GM23248 (cell line): ENCODE results near the gene HMX3. TPM values are rescaled to one million over a fixed set of nuclear protein-coding genes. Genes with fewer than 3 reads are reported as not detected.

Source experiments
- DNase-seq: peaks from one replicate; pipeline ENCODE4 v3.0.0-alpha.2; 2015
- H2AFZ ChIP-seq: fragments of 200-600 bp; sonication (generic); 2 replicates; pipeline ENCODE4 v1.6.1; 2016; ENCODE audit warnings: antibody characterized with exemption
- H3F3A ChIP-seq: fragments of 200-600 bp; sonication (generic); 2 replicates; pipeline ENCODE4 v1.6.1; 2016; ENCODE audit warnings: mild to moderate bottlenecking, antibody characterized with exemption, mixed run types; ENCODE audit not compliant: insufficient read depth
- H3K27ac ChIP-seq: fragments of 200-600 bp; sonication (generic); 2 replicates; pipeline ENCODE4 v1.5.1; 2016; ENCODE audit warnings: mild to moderate bottlenecking
- H3K27me3 ChIP-seq: fragments of 200-600 bp; sonication (generic); replicated peaks from 2 replicates; pipeline ENCODE4 v1.6.1; 2016; ENCODE audit warnings: mild to moderate bottlenecking; ENCODE audit not compliant: insufficient read depth
- H3K36me3 ChIP-seq: fragments of 200-600 bp; sonication (generic); 2 replicates; pipeline ENCODE4 v1.6.1; 2016; ENCODE audit warnings: low read depth, mild to moderate bottlenecking
- H3K4me1 ChIP-seq: fragments of 200-600 bp; sonication (generic); 2 replicates; pipeline ENCODE4 v1.6.1; 2016; ENCODE audit warnings: mild to moderate bottlenecking; ENCODE audit not compliant: insufficient read depth
- H3K4me2 ChIP-seq: fragments of 200-600 bp; sonication (generic); one replicate; pipeline ENCODE4 v1.6.1; 2016; ENCODE audit warnings: mild to moderate bottlenecking; ENCODE audit not compliant: unreplicated experiment
- H3K4me3 ChIP-seq: fragments of 200-600 bp; sonication (generic); 2 replicates; pipeline ENCODE4 v1.5.1; 2016; ENCODE audit warnings: mild to moderate bottlenecking
- H3K79me2 ChIP-seq: fragments of 200-600 bp; sonication (generic); 2 replicates; pipeline ENCODE4 v1.6.1; 2016; ENCODE audit warnings: mild to moderate bottlenecking; ENCODE audit not compliant: insufficient read depth
- H3K9ac ChIP-seq: fragments of 200-600 bp; sonication (generic); 2 replicates; pipeline ENCODE4 v1.6.1; 2016; ENCODE audit warnings: mild to moderate bottlenecking
- H3K9me2 ChIP-seq: fragments of 200-600 bp; sonication (generic); 2 replicates; pipeline ENCODE4 v1.6.1; 2016; ENCODE audit warnings: mixed run types, mild to moderate bottlenecking, moderate library complexity; ENCODE audit not compliant: insufficient read depth
- H3K9me3 ChIP-seq: fragments of 200-600 bp; sonication (generic); one replicate; pipeline ENCODE4 v1.6.1; 2017; ENCODE audit warnings: low read depth
- H4K20me1 ChIP-seq: fragments of 200-600 bp; sonication (generic); 2 replicates; pipeline ENCODE4 v1.6.0; 2016; ENCODE audit not compliant: insufficient read depth
- EZH2 ChIP-seq: fragments of 200-600 bp; sonication (generic); IDR thresholded peaks from 2 replicates; pipeline ENCODE4 v1.6.1; 2018; ENCODE audit warnings: antibody characterized with exemption, mild to moderate bottlenecking; ENCODE audit not compliant: insufficient read depth, poor library complexity, severe bottlenecking
- EZH2phosphoT487 ChIP-seq: fragments of 200-600 bp; sonication (generic); IDR thresholded peaks from 2 replicates; pipeline ENCODE4 v1.6.1; 2018; ENCODE audit warnings: antibody characterized with exemption, moderate library complexity, mild to moderate bottlenecking, low read depth; ENCODE audit not compliant: insufficient read depth
- WGBS, 2 experiments: methylation state at CpG; one replicate each; pipeline ENCODE4 v1.1.6; 2015 to 2017; ENCODE audit warnings: low lambda C conversion rate in 2 of 2, low coverage in 1 of 2; ENCODE audit errors: missing lambda C conversion rate in 2 of 2; 5-methylcytosine and 5-hydroxymethylcytosine counted together
- in situ Hi-C: fragments of 300-500 bp; cut with MboI; formaldehyde crosslinking; loops from 2 replicates; pipeline ENCODE4 v1.15.0; 2020
- polyA plus RNA-seq: library from polyadenylated mRNA; unstranded; fragments of >200 nt; fragmentation: Nextera tagmentation; extraction: Ambion mirVana; gene quantifications from 2 replicates; pipeline ENCODE4 v1.2.1, GENCODE V29; 2016
- total RNA-seq: library from RNA; depleted of rRNA; stranded (reverse); fragments of >200 nt; shearing (Covaris generic); gene quantifications from 2 replicates; pipeline ENCODE4 v1.2.3, GENCODE V29; 2014; rRNA removed

The HMX3 gene
- total and polyA plus RNA-seq, 2 experiments from 2014 or later, result not detected

- Histone ChIP-seq H3K4me3 (no peak overlapping the region), H3K4me2 (no peak overlapping the region), H2AFZ (no peak overlapping the region), H3K27ac (no peak overlapping the region), H3K9me2 (no peaks in the 10 kb centered on the region), H3K79me2 (no peaks in the 10 kb centered on the region), H3K4me1 (no peaks in the 10 kb centered on the region), H3K9ac (no peak overlapping the region), H3K27me3 (no peaks in the 10 kb centered on the region), H4K20me1 (no peaks in the 10 kb centered on the region), H3K9me3 (no peaks in the 10 kb centered on the region), H3F3A (no peaks in the 10 kb centered on the region), H3K36me3 (no peaks in the 10 kb centered on the region)
- 91% methylated on average over 7 of the region's 7 CpGs for WGBS, 2 experiments
- no peak for DNase-seq
- in situ Hi-C loops, result no loop called here
- TF ChIP-seq EZH2, result no peak
- no peak for TF ChIP-seq EZH2phosphoT487
Measured at GRCh38 chr10:123180101-123181090, 44.6 kb downstream of the HMX3 start.

GRCh38 chr10:123183724-123184123 lies 48.0 kb downstream of the HMX3 start:
- no peak overlapping the region for H3K4me3 ChIP-seq
- in situ Hi-C loops, result no loop called here
- H3K9ac ChIP-seq, result no peak overlapping the region
- H2AFZ ChIP-seq, result no peak overlapping the region
- no peaks in the 10 kb centered on the region for H3K4me1 ChIP-seq
- 0 out of 2 replicates have a peak, but pooled peaks cover 5% of the 10 kb centered on the region for H3K36me3 ChIP-seq
- DNase-seq, result no peak
- WGBS, 2 experiments, result 94 to 96% methylated on average over 2 of the region's 2 CpGs
- no peaks in the 10 kb centered on the region for H3K27me3 ChIP-seq
- no peak overlapping the region for H3K4me2 ChIP-seq
- no peak overlapping the region for H3K27ac ChIP-seq
- TF ChIP-seq EZH2 (no peak), EZH2phosphoT487 (no peak)
- H4K20me1 ChIP-seq, result no peaks in the 10 kb centered on the region
- no peaks in the 10 kb centered on the region for H3K9me2 ChIP-seq
- H3F3A ChIP-seq, result no peaks in the 10 kb centered on the region
- no peaks in the 10 kb centered on the region for H3K9me3 ChIP-seq
- no peaks in the 10 kb centered on the region for H3K79me2 ChIP-seq

GRCh38 chr10:123187781-123188180 lies 52.0 kb downstream of the HMX3 start:
- H3K9me2 ChIP-seq, result no peaks in the 10 kb centered on the region
- no peaks in the 10 kb centered on the region for H4K20me1 ChIP-seq
- no peak for DNase-seq
- WGBS, 2 experiments, result 98% methylated on average over 5 of the region's 5 CpGs
- no peak overlapping the region for H3K4me2 ChIP-seq
- in situ Hi-C loops, result no loop called here
- no peaks in the 10 kb centered on the region for H3F3A ChIP-seq
- no peaks in the 10 kb centered on the region for H3K27me3 ChIP-seq
- H3K27ac ChIP-seq, result no peak overlapping the region
- 0 out of 2 replicates have a peak, but pooled peaks cover 5% of the 10 kb centered on the region for H3K36me3 ChIP-seq
- no peak overlapping the region for H2AFZ ChIP-seq
- H3K4me1 ChIP-seq, result no peaks in the 10 kb centered on the region
- no peak overlapping the region for H3K9ac ChIP-seq
- no peak overlapping the region for H3K4me3 ChIP-seq
- no peaks in the 10 kb centered on the region for H3K79me2 ChIP-seq
- H3K9me3 ChIP-seq, result no peaks in the 10 kb centered on the region
- TF ChIP-seq EZH2phosphoT487 (no peak), EZH2 (no peak)

Other genes starting within 250 kb of the HMX3 start
- gene FAM24A, start 225.4 kb upstream of the HMX3 start, total RNA-seq, result not detected in 2 replicates
- gene FAM24A, start 225.4 kb upstream of the HMX3 start, polyA plus RNA-seq, result not detected in 2 replicates
- gene C10orf88, start 181.7 kb upstream of the HMX3 start, total RNA-seq, result 8.8 and 15.0 TPM in 2 replicates
- gene C10orf88, start 181.7 kb upstream of the HMX3 start, polyA plus RNA-seq, result 12.0 and 12.5 TPM in 2 replicates
- gene PSTK, start 155.6 kb upstream of the HMX3 start, total RNA-seq, result 1.4 and 4.9 TPM in 2 replicates
- 7.0 and 7.1 TPM in 2 replicates for gene PSTK, start 155.6 kb upstream of the HMX3 start, polyA plus RNA-seq
- gene IKZF5, start 127.2 kb upstream of the HMX3 start, total RNA-seq, result 2.7 and 4.2 TPM in 2 replicates
- 9.0 and 10.1 TPM in 2 replicates for gene IKZF5, start 127.2 kb upstream of the HMX3 start, polyA plus RNA-seq
- gene ACADSB, start 127.0 kb upstream of the HMX3 start, total RNA-seq, result 3.7 and 3.9 TPM in 2 replicates
- 8.2 and 10.5 TPM in 2 replicates for gene ACADSB, start 127.0 kb upstream of the HMX3 start, polyA plus RNA-seq
- not detected in 2 replicates for gene HMX2, start 12.2 kb downstream of the HMX3 start, total RNA-seq
- not detected in 2 replicates for gene HMX2, start 12.2 kb downstream of the HMX3 start, polyA plus RNA-seq
- gene BUB3, start 18.4 kb downstream of the HMX3 start, total RNA-seq, result 163 and 170 TPM in 2 replicates
- gene BUB3, start 18.4 kb downstream of the HMX3 start, polyA plus RNA-seq, result 154 and 158 TPM in 2 replicates